GM19328 (cell line): ENCODE results near the gene TUBA3E.
"Not testable (repeated sequence)": the region's sequence is repeated elsewhere in the genome, so short reads cannot be mapped to it uniquely, and the experiment has no call there.

Source experiments
- ATAC-seq: cut with Tn5 transposase; IDR thresholded peaks from one replicate; pipeline ENCODE4 v1.9.1; 2021; ENCODE audit warnings: mild to moderate bottlenecking, moderate library complexity; ENCODE audit not compliant: unreplicated experiment

The TUBA3E gene

GRCh38 chr2:130165293-130166016 lies 32.8 kb downstream of the TUBA3E start:
- ATAC-seq = no peak

- no peak for ATAC-seq
Measured at GRCh38 chr2:130162968-130163367, 35.3 kb downstream of the TUBA3E start.

GRCh38 chr2:130162486-130162885 lies 35.8 kb downstream of the TUBA3E start:
- not testable (repeated sequence) for ATAC-seq

DNA sequence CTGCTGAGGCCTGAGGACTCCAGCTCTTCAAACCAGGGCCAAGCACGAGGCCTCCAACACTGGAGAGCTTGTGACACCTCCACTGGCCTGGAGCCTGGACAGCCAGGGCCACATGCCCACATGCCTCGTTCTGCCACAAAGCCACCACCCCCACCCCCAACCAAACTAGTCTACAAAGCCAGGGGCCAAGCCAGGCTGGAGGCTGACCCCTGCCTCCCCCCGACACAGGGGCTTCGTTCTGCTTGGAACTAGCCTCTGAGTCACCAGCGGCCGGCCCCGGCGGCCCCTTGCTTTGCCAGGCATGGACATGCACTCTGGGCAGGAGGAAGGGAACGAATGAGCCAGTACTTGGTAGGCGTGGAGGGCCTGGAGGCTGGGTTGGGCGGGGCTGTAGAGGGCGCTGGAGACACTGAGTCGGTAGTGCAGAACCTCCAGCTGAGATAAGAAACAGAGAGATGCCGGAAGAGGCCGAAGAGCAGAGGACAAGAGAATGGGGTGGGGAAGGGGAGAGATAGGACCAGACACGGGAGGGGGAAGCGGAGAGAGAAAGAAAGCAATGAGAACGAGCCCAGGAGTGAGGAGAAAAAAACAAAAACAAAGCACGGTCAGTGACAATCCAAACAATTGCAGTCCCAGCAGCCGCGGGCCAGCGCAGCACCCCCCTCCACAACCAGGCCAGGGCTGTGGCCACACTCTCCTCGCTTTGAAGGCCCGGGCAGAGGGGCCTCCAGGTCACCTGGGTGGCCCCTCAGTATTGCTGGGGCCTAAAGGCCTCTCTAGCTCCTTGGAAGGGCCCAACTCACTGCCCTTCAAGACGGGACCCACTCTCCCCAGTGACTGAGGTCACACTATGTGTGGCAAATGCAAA lies 37.2 kb downstream of the TUBA3E start:
- not testable (repeated sequence) for ATAC-seq

- ATAC-seq = no peak
Measured at GRCh38 chr2:130160131-130160530, 38.1 kb downstream of the TUBA3E start.

DNA sequence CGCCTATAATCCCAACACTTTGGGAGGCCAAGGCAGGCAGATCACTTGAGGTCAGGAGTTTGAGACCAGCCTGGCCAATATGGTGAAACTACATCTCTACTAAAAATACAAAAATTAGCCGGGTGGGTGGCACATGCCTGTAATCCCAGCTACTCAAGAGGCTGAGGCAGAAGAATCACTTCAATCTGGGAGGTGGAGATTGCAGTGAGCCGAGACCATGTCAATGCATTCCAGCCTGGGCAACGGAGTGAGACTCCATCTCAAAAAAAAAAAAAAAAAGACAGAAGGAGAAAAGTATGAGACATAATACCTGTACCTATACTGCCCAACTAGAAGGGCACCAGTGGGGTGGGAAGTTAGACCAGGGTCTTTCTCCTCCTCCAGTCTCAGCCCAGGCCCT lies 38.9 kb downstream of the TUBA3E start:
- ATAC-seq = not testable (repeated sequence)

DNA sequence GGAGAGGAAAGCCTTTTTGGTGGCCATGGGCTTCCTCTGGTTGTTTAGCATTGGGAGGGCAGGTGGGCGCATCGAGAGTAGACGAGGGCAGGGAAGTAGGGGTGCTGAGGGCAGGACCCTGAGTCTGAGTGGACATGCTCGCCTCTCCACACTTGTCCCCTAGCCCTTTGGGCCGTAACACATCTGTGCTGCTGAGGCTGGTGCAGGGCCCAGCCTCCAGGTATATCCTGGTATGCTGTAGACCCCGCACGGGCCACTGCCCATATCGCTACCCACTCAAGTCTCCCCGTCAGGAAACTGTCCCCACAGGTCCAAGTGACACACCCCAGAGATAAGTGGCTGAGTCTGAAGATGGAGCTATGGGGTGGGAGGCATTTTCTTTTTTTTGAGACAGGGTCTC lies 39.6 kb downstream of the TUBA3E start:
- no peak for ATAC-seq

- peak; percentile 77 for ATAC-seq
Measured at GRCh38 chr2:130157825-130158514, 40.3 kb downstream of the TUBA3E start.

- ATAC-seq = not testable (repeated sequence)
Measured at GRCh38 chr2:130157354-130157753, 40.9 kb downstream of the TUBA3E start.

GRCh38 chr2:130156624-130157004 lies 41.6 kb downstream of the TUBA3E start:
- ATAC-seq = no peak

GRCh38 chr2:130155956-130156623 lies 42.1 kb downstream of the TUBA3E start:
- ATAC-seq = not testable (repeated sequence)

DNA sequence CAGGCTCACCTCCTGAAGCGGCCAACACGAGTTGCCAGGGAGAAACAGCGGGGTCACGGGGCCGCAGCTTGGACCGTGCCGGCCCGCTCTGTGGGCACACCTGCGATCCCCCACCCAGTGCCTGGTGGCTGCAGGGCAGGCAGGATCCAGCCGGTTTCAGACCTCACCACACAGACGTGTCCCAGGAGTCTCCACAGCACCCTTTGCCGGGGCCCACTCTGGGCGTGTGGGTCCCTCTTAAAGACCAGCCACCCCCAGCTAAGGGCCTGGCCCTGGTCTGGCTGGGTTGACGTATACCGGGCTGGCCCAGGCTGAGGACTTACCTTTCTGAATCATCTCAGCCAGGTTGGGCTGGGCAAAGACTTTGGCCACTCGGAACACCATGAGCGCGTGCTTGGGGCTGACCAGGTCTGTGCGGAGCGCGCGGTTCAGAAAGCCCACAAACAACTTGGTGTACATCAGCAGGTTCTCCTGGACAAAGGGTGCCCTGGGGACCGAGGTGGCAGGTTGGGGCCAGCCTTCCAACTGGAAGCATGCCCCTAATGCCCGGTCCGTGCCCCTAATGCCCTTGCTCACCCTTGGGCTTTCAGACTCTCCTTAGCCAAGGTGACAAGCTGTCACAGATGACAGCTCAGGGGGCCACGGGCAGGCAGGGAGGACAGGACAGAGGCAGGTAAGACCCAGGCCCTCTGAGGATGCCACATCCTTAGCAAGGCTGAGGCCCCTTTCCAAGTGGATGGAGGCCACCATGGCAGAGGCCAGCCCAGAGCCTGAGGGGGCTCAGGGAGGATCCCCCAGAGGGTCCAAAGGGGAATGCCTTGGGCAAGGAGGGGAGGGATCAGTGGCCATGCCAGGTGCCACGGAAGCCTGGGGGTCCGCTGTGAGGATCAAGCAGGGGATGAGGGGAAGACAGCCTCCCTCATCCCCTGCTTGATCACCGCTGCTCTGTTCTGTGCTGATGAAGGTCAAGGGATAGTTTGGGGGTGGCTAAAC lies 43.2 kb downstream of the TUBA3E start:
- ATAC-seq = no peak

DNA sequence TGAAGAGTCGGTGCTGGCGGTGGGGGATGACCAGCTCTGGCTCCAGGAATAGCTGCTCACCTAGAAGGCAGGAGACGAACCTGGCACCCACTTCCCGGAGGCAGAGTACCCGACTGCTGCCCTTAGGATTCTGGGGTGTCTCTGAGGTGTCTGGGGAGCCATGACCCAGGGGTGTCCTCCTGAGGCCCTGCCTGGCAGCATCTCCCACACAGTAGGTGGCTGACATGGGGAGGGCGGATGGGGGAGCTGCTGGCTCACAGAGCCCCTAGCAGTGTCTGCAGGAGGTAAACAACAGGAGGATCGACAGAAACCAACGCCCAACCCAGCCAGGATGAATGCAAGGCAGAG lies 43.8 kb downstream of the TUBA3E start:
- not testable (repeated sequence) for ATAC-seq

DNA sequence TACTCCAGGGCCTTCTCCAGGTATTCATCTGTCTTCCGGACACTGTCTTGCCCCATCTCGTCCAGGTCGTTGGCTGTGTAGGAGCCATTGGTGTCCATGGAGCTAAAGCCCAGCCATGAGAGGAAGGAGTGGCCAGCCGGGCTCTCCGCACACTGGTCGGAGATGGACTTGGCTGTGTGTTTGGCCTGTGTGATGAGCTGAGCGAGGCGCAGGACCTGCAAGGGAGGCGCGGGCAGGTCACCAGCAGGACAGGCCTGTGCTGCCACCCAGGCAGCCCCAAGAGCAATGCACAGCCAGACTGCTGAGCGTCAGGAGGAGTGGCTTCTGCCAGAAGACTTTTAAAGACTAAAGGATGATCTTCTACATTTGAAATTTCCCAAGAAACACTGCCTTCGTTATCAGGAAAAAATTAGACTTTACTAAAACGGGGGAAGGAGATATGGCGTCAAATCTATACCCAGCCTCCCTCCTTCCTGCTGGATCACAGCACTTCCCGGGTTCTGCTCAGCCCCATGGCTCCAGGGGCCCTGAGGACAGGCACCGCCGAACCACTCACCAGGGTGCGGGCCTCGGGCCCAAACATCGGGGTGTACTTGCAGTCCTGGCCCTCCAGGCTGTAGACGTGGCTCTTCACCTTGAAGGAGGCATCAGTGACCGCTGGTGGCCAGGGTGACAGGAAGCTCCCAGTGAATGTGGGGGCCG lies 44.4 kb downstream of the TUBA3E start:
- ATAC-seq = not testable (repeated sequence)

- no peak for ATAC-seq
Measured at GRCh38 chr2:130152816-130153595, 45.2 kb downstream of the TUBA3E start.

- ATAC-seq = not testable (repeated sequence)
Measured at GRCh38 chr2:130152136-130152815, 46.0 kb downstream of the TUBA3E start.

- not testable (repeated sequence) for ATAC-seq
Measured at GRCh38 chr2:130151145-130151512, 47.1 kb downstream of the TUBA3E start.
